IPS-18a (cell line): ENCODE data around the gene TENT5C.

Experiments
- H3K27ac ChIP-seq: one replicate; pipeline ENCODE4 v1.5.1; 2013; ENCODE audit warnings: low read length
- H3K27me3 ChIP-seq: one replicate; pipeline ENCODE4 v1.6.1; 2013; ENCODE audit warnings: mild to moderate bottlenecking, low read length; ENCODE audit not compliant: control insufficient read depth, insufficient read depth
- H3K36me3 ChIP-seq: one replicate; pipeline ENCODE4 v1.6.1; 2013; ENCODE audit warnings: low read depth, low read length; ENCODE audit not compliant: control insufficient read depth
- H3K4me1 ChIP-seq: one replicate; pipeline ENCODE4 v1.6.1; 2013; ENCODE audit warnings: low read depth, low read length; ENCODE audit not compliant: control insufficient read depth
- H3K4me3 ChIP-seq: one replicate; pipeline ENCODE4 v1.5.1; 2013; ENCODE audit warnings: low read length
- H3K9ac ChIP-seq: one replicate; pipeline ENCODE4 v1.6.1; 2013; ENCODE audit warnings: mild to moderate bottlenecking, low read length, moderate library complexity
- H3K9me3 ChIP-seq: one replicate; pipeline ENCODE4 v1.6.1; 2013; ENCODE audit warnings: low read depth, low read length; ENCODE audit not compliant: control insufficient read depth

TENT5C gene

GRCh38 chr1:117669572-117669971 lies 63.7 kb downstream of the TENT5C start:
- no peaks in the 10 kb centered on the region for H3K36me3 ChIP-seq
- no peaks in the 10 kb centered on the region for H3K27me3 ChIP-seq
- H3K4me3 ChIP-seq: no peak overlapping the region
- H3K4me1 ChIP-seq: peaks cover 3% of the 10 kb centered on the region
- H3K27ac ChIP-seq: no peak overlapping the region
- no peaks in the 10 kb centered on the region for H3K9me3 ChIP-seq
- H3K9ac ChIP-seq: no peak overlapping the region

GRCh38 chr1:117670976-117671780 lies 65.3 kb downstream of the TENT5C start:
- H3K36me3 ChIP-seq: no peaks in the 10 kb centered on the region
- peaks cover 3% of the 10 kb centered on the region for H3K4me1 ChIP-seq
- H3K27ac ChIP-seq: no peak overlapping the region
- no peak overlapping the region for H3K9ac ChIP-seq
- no peak overlapping the region for H3K4me3 ChIP-seq
- no peaks in the 10 kb centered on the region for H3K27me3 ChIP-seq
- H3K9me3 ChIP-seq: no peaks in the 10 kb centered on the region

GRCh38 chr1:117671781-117672501 lies 66.1 kb downstream of the TENT5C start:
- H3K27ac ChIP-seq: no peak overlapping the region
- H3K9me3 ChIP-seq: no peaks in the 10 kb centered on the region
- peaks cover 3% of the 10 kb centered on the region for H3K4me1 ChIP-seq
- no peak overlapping the region for H3K4me3 ChIP-seq
- no peaks in the 10 kb centered on the region for H3K36me3 ChIP-seq
- H3K27me3 ChIP-seq: no peaks in the 10 kb centered on the region
- no peak overlapping the region for H3K9ac ChIP-seq

- H3K27me3 ChIP-seq: no peaks in the 10 kb centered on the region
- no peak overlapping the region for H3K4me3 ChIP-seq
- no peak overlapping the region for H3K9ac ChIP-seq
- peaks cover 3% of the 10 kb centered on the region for H3K4me1 ChIP-seq
- H3K36me3 ChIP-seq: no peaks in the 10 kb centered on the region
- no peak overlapping the region for H3K27ac ChIP-seq
- H3K9me3 ChIP-seq: no peaks in the 10 kb centered on the region
These were observed 66.9 kb downstream of the TENT5C start for GRCh38 chr1:117672756-117673155.

- H3K4me1 ChIP-seq: peaks cover 3% of the 10 kb centered on the region
- no peaks in the 10 kb centered on the region for H3K36me3 ChIP-seq
- no peaks in the 10 kb centered on the region for H3K27me3 ChIP-seq
- H3K9me3 ChIP-seq: no peaks in the 10 kb centered on the region
- H3K27ac ChIP-seq: no peak overlapping the region
- H3K9ac ChIP-seq: no peak overlapping the region
- no peak overlapping the region for H3K4me3 ChIP-seq
These were observed 67.6 kb downstream of the TENT5C start for GRCh38 chr1:117673405-117673804.

- no peaks in the 10 kb centered on the region for H3K27me3 ChIP-seq
- H3K4me3 ChIP-seq: no peak overlapping the region
- H3K27ac ChIP-seq: no peak overlapping the region
- H3K36me3 ChIP-seq: no peaks in the 10 kb centered on the region
- no peak overlapping the region for H3K9ac ChIP-seq
- no peaks in the 10 kb centered on the region for H3K9me3 ChIP-seq
- peaks cover 3% of the 10 kb centered on the region for H3K4me1 ChIP-seq
These were observed 68.9 kb downstream of the TENT5C start for GRCh38 chr1:117674521-117675400.

GRCh38 chr1:117675907-117676430 lies 70.1 kb downstream of the TENT5C start:
- Histone ChIP-seq H3K4me3 (no peak overlapping the region), H3K9ac (no peak overlapping the region), H3K36me3 (no peaks in the 10 kb centered on the region), H3K27ac (no peak overlapping the region), H3K27me3 (no peaks in the 10 kb centered on the region), H3K9me3 (no peaks in the 10 kb centered on the region), H3K4me1 (peaks cover 3% of the 10 kb centered on the region)

GRCh38 chr1:117676615-117677130 lies 70.8 kb downstream of the TENT5C start:
- H3K27ac ChIP-seq: no peak overlapping the region
- no peaks in the 10 kb centered on the region for H3K36me3 ChIP-seq
- H3K4me1 ChIP-seq: peaks cover 3% of the 10 kb centered on the region
- H3K9me3 ChIP-seq: no peaks in the 10 kb centered on the region
- no peaks in the 10 kb centered on the region for H3K27me3 ChIP-seq
- H3K9ac ChIP-seq: no peak overlapping the region
- H3K4me3 ChIP-seq: no peak overlapping the region
